OCI-LY7 (cell line): ENCODE data around the gene GCSAML.

Experiments
- CTCF ChIP-seq: fragments of 200-600 bp; sonication (generic); conservative IDR thresholded peaks from 2 replicates; pipeline ENCODE4 v1.5.1; 2014; ENCODE audit warnings: mild to moderate bottlenecking, antibody characterized with exemption, low read length, moderate library complexity, mixed read lengths
- EZH2phosphoT487 ChIP-seq: fragments of 200-600 bp; sonication (generic); IDR thresholded peaks from 2 replicates; pipeline ENCODE4 v1.6.1; 2018; ENCODE audit warnings: low read depth, borderline replicate concordance, mild to moderate bottlenecking, mixed run types, antibody characterized with exemption, low read length, moderate library complexity, mixed read lengths

- TF ChIP-seq CTCF (no peak), EZH2phosphoT487 (no peak)
Observed at GRCh38 chr1:247574236-247574635, 25.3 kb downstream of the GCSAML start.
